Transverse colon (tissue), 4 donors: ENCODE measurements around the gene PHGDH. TPM values are rescaled to one million over a fixed set of nuclear protein-coding genes. Genes with fewer than 3 reads are reported as not detected.

Source experiments
- DNase-seq: peaks from one replicate; pipeline ENCODE4 v3.0.0-alpha.2; 2019
- H3K27ac ChIP-seq, 4 donors: fragments of 200-600 bp; sonication (generic); 2 replicates each; pipeline ENCODE4 v1.5.1; 2016 to 2018; ENCODE audit warnings: inconsistent platforms in 4 of 4
- H3K27me3 ChIP-seq: fragments of 200-600 bp; sonication (generic); 2 replicates; pipeline ENCODE4 v1.5.1; 2017; ENCODE audit warnings: inconsistent platforms
- H3K36me3 ChIP-seq, 4 donors: fragments of 200-600 bp; sonication (generic); 2 replicates each; pipeline ENCODE4 v1.5.1; 2017 to 2019; ENCODE audit warnings: inconsistent platforms in 4 of 4
- H3K4me1 ChIP-seq, 4 donors: fragments of 200-600 bp; sonication (generic); 2 replicates each; pipeline ENCODE4 v1.5.1; 2017 to 2020; ENCODE audit warnings: inconsistent platforms in 4 of 4
- H3K4me3 ChIP-seq, 4 donors: fragments of 200-600 bp; sonication (generic); 1 replicate in 1 of 4; 2 replicates in 3 of 4; pipeline versions ENCODE4 v1.5.1 to v1.6.1; 2017 to 2019; ENCODE audit warnings: inconsistent platforms in 4 of 4
- H3K9me3 ChIP-seq, 2 donors: fragments of 200-600 bp; sonication (generic); 2 replicates each; pipeline ENCODE4 v1.5.1; 2017 to 2019; ENCODE audit warnings: inconsistent platforms in 2 of 2
- EP300 ChIP-seq: sonication (generic); formaldehyde crosslinking; IDR thresholded peaks from one replicate; pipeline ENCODE4 v1.6.1; 2017; ENCODE audit warnings: antibody characterized with exemption, low read depth
- POLR2A ChIP-seq: fragments of 450-650 bp; IDR thresholded peaks from one replicate; pipeline ENCODE4 v1.6.1; 2016; ENCODE audit warnings: antibody characterized with exemption, mild to moderate bottlenecking, moderate library complexity
- POLR2AphosphoS5 ChIP-seq, 3 donors: sonication (generic); formaldehyde crosslinking; IDR thresholded peaks; one replicate each; pipeline ENCODE4 v1.6.1; 2016; ENCODE audit warnings: antibody characterized with exemption in 3 of 3
- WGBS, 2 donors: methylation state at CpG; one replicate each; pipeline ENCODE4 v1.1.5; 2018; ENCODE audit warnings: low coverage in 1 of 2; 5-methylcytosine and 5-hydroxymethylcytosine counted together
- in situ Hi-C, 4 donors: fragments of 200-750 bp; cut with MboI; loops; one replicate each; pipeline versions ENCODE4 v1.15.0 to v1.15.1; 2017; ENCODE audit warnings: low sequenced_read_pairs in 3 of 4, low pct_ligation_motif_present in 1 of 4, low pct_unique_long_range_greater_than_20kb in 1 of 4
- intact Hi-C: fragments of 100-400 bp; cut with DNase I; formaldehyde crosslinking; loops from one replicate; pipeline ENCODE4 v1.15.1; 2023; ENCODE audit warnings: low total_unique reads
- total RNA-seq, 4 donors: library from RNA; depleted of rRNA; stranded (reverse); fragments of >200 nt; gene quantifications; one replicate each; pipeline ENCODE4 v1.1.0, GENCODE V29; 2016
- TF ChIP-seq, protein P1 (sequence below), 5 experiments: fragments of 200-600 bp in 3 of 5; fragments of 450-650 bp in 2 of 5; sonication (generic) in 3 of 5; IDR thresholded peaks; 1 replicate in 2 of 5; 2 replicates in 3 of 5; pipeline ENCODE4 v1.5.1; 2016 to 2017; ENCODE audit warnings: antibody characterized with exemption in 5 of 5, inconsistent platforms in 3 of 5, mild to moderate bottlenecking in 2 of 5, moderate library complexity in 1 of 5

The PHGDH gene
- total RNA-seq, 4 donors from 2014 or later = 4.2 to 11.9 (median 8.1) TPM

DNA sequence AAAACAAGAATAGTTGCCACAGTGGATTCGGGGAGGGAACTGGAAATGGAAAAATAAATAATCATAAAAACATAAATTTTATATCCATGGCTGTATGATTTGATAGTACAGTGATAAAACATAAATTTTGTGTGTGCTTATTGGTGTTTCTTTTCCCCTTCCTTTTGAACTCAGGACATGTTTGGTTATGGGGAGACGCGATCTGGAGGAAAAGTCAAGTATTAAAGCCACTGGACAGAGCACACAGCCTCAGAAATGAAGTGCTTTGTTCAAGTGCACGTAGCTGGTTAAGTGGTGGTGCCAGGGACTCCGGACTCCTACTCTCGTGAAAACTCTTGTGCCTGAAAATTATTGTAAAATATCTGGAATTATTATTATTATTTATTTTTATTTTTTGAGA, 66.6 kb downstream of the PHGDH start:
- intact Hi-C loops = no loop called here
- no peak for DNase-seq
- Histone ChIP-seq H3K27ac (peak overlapping the region; percentile 77 to 86 (median 82)), H3K27me3 (no peaks in the 10 kb centered on the region), H3K4me1 (peaks cover 20 to 54% (median 47%) of the 10 kb centered on the region in 4 donors), H3K9me3 (no peaks in the 10 kb centered on the region), H3K36me3 (no peaks in the 10 kb centered on the region), H3K4me3 (no peak overlapping the region)
- 63 to 84% methylated on average over 6 of the region's 6 CpGs for WGBS, 2 donors
- TF ChIP-seq POLR2AphosphoS5 (IDR thresholded peaks at IDR 0.05) (peak in 2 of 3 donors; percentile 45 to 51), EP300 (no peak)
- in situ Hi-C loops = no loop called here

DNA sequence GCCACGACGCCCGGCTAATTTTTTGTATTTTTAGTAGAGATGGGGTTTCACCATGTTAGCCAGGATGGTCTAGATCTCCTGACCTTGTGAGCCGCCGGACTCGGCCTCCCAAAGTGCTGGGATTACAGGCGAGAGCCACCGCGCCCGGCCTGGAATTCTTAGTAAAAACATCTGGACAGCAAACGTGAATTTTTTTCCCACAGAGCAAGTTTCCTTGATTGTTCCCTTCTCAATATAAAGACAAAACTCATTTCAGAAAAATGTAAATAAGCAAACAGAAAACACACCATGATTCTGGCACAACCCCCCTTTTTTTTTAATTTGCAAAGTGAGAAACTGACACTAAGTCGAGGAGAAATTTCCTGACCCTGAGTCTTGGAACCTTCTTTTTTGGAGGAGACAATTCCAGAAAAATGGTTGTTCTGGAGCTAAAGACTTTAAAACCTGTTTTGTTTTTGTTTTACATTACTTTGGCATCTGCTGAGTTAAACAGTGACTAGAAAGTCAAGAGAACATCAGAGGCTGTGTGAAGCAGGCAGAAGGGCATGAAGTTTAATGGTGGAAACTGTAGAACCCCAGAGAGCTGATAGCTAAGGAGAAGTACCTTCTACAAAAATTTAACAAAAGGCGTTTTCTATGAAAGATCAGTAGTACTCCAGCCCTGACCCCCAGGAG, 67.3 kb downstream of the PHGDH start:
- in situ Hi-C loops (no loop called here), intact Hi-C loops (no loop called here)
- Histone ChIP-seq H3K27ac (peak overlapping the region; percentile 77 to 86 (median 82)), H3K4me1 (peaks cover 24 to 54% (median 45%) of the 10 kb centered on the region in 4 donors), H3K9me3 (no peaks in the 10 kb centered on the region), H3K27me3 (no peaks in the 10 kb centered on the region), H3K36me3 (no peaks in the 10 kb centered on the region), H3K4me3 (no peak overlapping the region)
- TF ChIP-seq EP300 (no peak), POLR2A (no peak), POLR2AphosphoS5 (IDR thresholded peaks at IDR 0.05) (no peak)
- TF ChIP-seq, protein P1, sequence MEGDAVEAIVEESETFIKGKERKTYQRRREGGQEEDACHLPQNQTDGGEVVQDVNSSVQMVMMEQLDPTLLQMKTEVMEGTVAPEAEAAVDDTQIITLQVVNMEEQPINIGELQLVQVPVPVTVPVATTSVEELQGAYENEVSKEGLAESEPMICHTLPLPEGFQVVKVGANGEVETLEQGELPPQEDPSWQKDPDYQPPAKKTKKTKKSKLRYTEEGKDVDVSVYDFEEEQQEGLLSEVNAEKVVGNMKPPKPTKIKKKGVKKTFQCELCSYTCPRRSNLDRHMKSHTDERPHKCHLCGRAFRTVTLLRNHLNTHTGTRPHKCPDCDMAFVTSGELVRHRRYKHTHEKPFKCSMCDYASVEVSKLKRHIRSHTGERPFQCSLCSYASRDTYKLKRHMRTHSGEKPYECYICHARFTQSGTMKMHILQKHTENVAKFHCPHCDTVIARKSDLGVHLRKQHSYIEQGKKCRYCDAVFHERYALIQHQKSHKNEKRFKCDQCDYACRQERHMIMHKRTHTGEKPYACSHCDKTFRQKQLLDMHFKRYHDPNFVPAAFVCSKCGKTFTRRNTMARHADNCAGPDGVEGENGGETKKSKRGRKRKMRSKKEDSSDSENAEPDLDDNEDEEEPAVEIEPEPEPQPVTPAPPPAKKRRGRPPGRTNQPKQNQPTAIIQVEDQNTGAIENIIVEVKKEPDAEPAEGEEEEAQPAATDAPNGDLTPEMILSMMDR (IDR thresholded peaks at IDR 0.05) = no peak
- no peak for DNase-seq
- 70 to 72% methylated on average over 6 to 13 of the region's 13 CpGs for WGBS, 2 donors

GRCh38 chr1:119779869-119780356, 68.2 kb downstream of the PHGDH start:
- H3K4me1 ChIP-seq = peaks cover 22 to 54% (median 44%) of the 10 kb centered on the region in 4 donors
- in situ Hi-C loops (no loop called here), intact Hi-C loops (no loop called here)
- H3K36me3 ChIP-seq = no peaks in the 10 kb centered on the region
- DNase-seq = peak; percentile 70
- TF ChIP-seq POLR2AphosphoS5 (IDR thresholded peaks at IDR 0.05) (peak; percentile 45 to 88 (median 65)), POLR2A (no peak)
- no peaks in the 10 kb centered on the region for H3K9me3 ChIP-seq
- no peaks in the 10 kb centered on the region for H3K27me3 ChIP-seq
- WGBS, 2 donors = 35% methylated on average over 5 of the region's 5 CpGs; no CpG with 5 or more reads in 1 of the 2 donors
- H3K4me3 ChIP-seq = peak overlapping the region in 2 of 4 donors; percentile 4 to 10
- peak overlapping the region; percentile 77 to 86 (median 82) for H3K27ac ChIP-seq

- intact Hi-C loops (no loop called here), in situ Hi-C loops (no loop called here)
- no peak overlapping the region for H3K4me3 ChIP-seq
- no peaks in the 10 kb centered on the region for H3K9me3 ChIP-seq
- WGBS, 2 donors = 90 to 93% methylated on average over 7 to 11 of the region's 11 CpGs
- no peaks in the 10 kb centered on the region for H3K27me3 ChIP-seq
- H3K36me3 ChIP-seq = no peaks in the 10 kb centered on the region
- TF ChIP-seq, protein P1 (IDR thresholded peaks at IDR 0.05) = no peak
- TF ChIP-seq POLR2AphosphoS5 (IDR thresholded peaks at IDR 0.05) = no peak
- no peak for TF ChIP-seq POLR2A
- TF ChIP-seq EP300 = no peak
- H3K4me1 ChIP-seq = peaks cover 23 to 64% (median 37%) of the 10 kb centered on the region in 4 donors
- no peak for DNase-seq
- peak overlapping the region in 2 of 4 donors; percentile 77 to 86 for H3K27ac ChIP-seq
These were observed 69.9 kb downstream of the PHGDH start for GRCh38 chr1:119781434-119782210.
